H9 (cell line): ENCODE measurements around the gene NDUFS3. TPM values are rescaled to one million over a fixed set of nuclear protein-coding genes. Genes with fewer than 3 reads are reported as not detected.

Experiments
- DNase-seq: peaks from one replicate; pipeline ENCODE4 v3.0.0-alpha.2; 2017
- H2AFZ ChIP-seq: one replicate; pipeline ENCODE4 v1.6.1; 2013; ENCODE audit warnings: mild to moderate bottlenecking, low read length, control low read depth, moderate library complexity
- H2AK5ac ChIP-seq: 2 replicates; pipeline ENCODE4 v1.6.1; 2013; ENCODE audit warnings: low read length, control low read depth, mixed read lengths; ENCODE audit not compliant: insufficient read length
- H2BK120ac ChIP-seq: one replicate; pipeline ENCODE4 v1.6.1; 2013; ENCODE audit warnings: low read depth, mild to moderate bottlenecking, low read length, control low read depth, inconsistent platforms; ENCODE audit not compliant: poor library complexity, severe bottlenecking
- H2BK12ac ChIP-seq: 2 replicates; pipeline ENCODE4 v1.6.1; 2013; ENCODE audit warnings: low read length, control low read depth, mixed read lengths, low read depth; ENCODE audit not compliant: insufficient read length
- H2BK15ac ChIP-seq: 2 replicates; pipeline ENCODE4 v1.6.1; 2013; ENCODE audit warnings: low read depth, low read length, control low read depth
- H2BK20ac ChIP-seq: one replicate; pipeline ENCODE4 v1.6.1; 2013; ENCODE audit warnings: low read depth, mild to moderate bottlenecking, low read length, control low read depth, inconsistent platforms; ENCODE audit not compliant: poor library complexity, severe bottlenecking
- H2BK5ac ChIP-seq: 2 replicates; pipeline ENCODE4 v1.6.1; 2013; ENCODE audit warnings: low read length, control low read depth, mixed read lengths; ENCODE audit not compliant: insufficient read length
- H3K14ac ChIP-seq: 2 replicates; pipeline ENCODE4 v1.6.1; 2013; ENCODE audit warnings: low read length, control low read depth; ENCODE audit not compliant: insufficient read depth
- H3K18ac ChIP-seq: 2 replicates; pipeline ENCODE4 v1.6.1; 2013; ENCODE audit warnings: low read depth, mild to moderate bottlenecking, mixed read lengths, low read length, control low read depth; ENCODE audit not compliant: insufficient read length
- H3K23ac ChIP-seq: 2 replicates; pipeline ENCODE4 v1.6.1; 2013; ENCODE audit warnings: low read length, control low read depth, mixed read lengths, low read depth; ENCODE audit not compliant: insufficient read length
- H3K23me2 ChIP-seq: 2 replicates; pipeline ENCODE4 v1.6.1; 2013; ENCODE audit warnings: low read depth, mild to moderate bottlenecking, mixed read lengths, low read length, control low read depth; ENCODE audit not compliant: insufficient read length, poor library complexity, severe bottlenecking
- H3K27ac ChIP-seq: 2 replicates; pipeline ENCODE4 v1.5.1; 2013; ENCODE audit warnings: low read length, control low read depth, mixed read lengths, low read depth; ENCODE audit not compliant: insufficient read length
- H3K27me3 ChIP-seq: 2 replicates; pipeline ENCODE4 v1.6.1; 2013; ENCODE audit warnings: low read length, control low read depth, inconsistent platforms; ENCODE audit not compliant: insufficient read depth
- H3K4ac ChIP-seq: 2 replicates; pipeline ENCODE4 v1.6.1; 2013; ENCODE audit warnings: low read depth, mild to moderate bottlenecking, control low read depth, inconsistent platforms, low read length, moderate library complexity
- H3K4me1 ChIP-seq: 2 replicates; pipeline ENCODE4 v1.6.1; 2013; ENCODE audit warnings: low read length, control low read depth, inconsistent platforms; ENCODE audit not compliant: insufficient read depth
- H3K4me2 ChIP-seq: 2 replicates; pipeline ENCODE4 v1.6.1; 2013; ENCODE audit warnings: low read length, control low read depth, mixed read lengths; ENCODE audit not compliant: insufficient read length, insufficient read depth
- H3K56ac ChIP-seq: 2 replicates; pipeline ENCODE4 v1.6.1; 2013; ENCODE audit warnings: low read depth, mild to moderate bottlenecking, mixed read lengths, low read length, control low read depth; ENCODE audit not compliant: insufficient read length
- H3K79me1 ChIP-seq: 2 replicates; pipeline ENCODE4 v1.6.1; 2013; ENCODE audit warnings: low read depth, mild to moderate bottlenecking, moderate library complexity, low read length, control low read depth, inconsistent platforms; ENCODE audit not compliant: insufficient read depth, poor library complexity, severe bottlenecking
- H3K79me2 ChIP-seq: 2 replicates; pipeline ENCODE4 v1.6.1; 2013; ENCODE audit warnings: low read length, control low read depth, inconsistent platforms; ENCODE audit not compliant: insufficient read depth
- H3K9ac ChIP-seq: 2 replicates; pipeline ENCODE4 v1.6.1; 2013; ENCODE audit warnings: low read length, control low read depth, mixed read lengths; ENCODE audit not compliant: insufficient read length; ENCODE audit errors: extremely low read depth
- H3K9me3 ChIP-seq: one replicate; pipeline ENCODE4 v1.6.1; 2013; ENCODE audit warnings: low read depth, low read length, inconsistent platforms; ENCODE audit not compliant: control insufficient read depth
- H3T11ph ChIP-seq: one replicate; pipeline ENCODE4 v1.6.1; 2013; ENCODE audit warnings: mild to moderate bottlenecking, low read length, control low read depth, inconsistent platforms
- H4K20me1 ChIP-seq: one replicate; pipeline ENCODE4 v1.6.1; 2013; ENCODE audit not compliant: control insufficient read depth, insufficient read length, insufficient read depth
- H4K5ac ChIP-seq: 2 replicates; pipeline ENCODE4 v1.6.1; 2013; ENCODE audit warnings: low read depth, mild to moderate bottlenecking, mixed read lengths, low read length, control low read depth; ENCODE audit not compliant: insufficient read length
- H4K8ac ChIP-seq: replicated peaks from 2 replicates; pipeline ENCODE4 v1.6.1; 2013; ENCODE audit warnings: low read length, control low read depth, mixed read lengths, low read depth; ENCODE audit not compliant: insufficient read length
- H4K91ac ChIP-seq: 2 replicates; pipeline ENCODE4 v1.6.1; 2013; ENCODE audit warnings: low read depth, mild to moderate bottlenecking, moderate library complexity, mixed read lengths, low read length, control low read depth; ENCODE audit not compliant: insufficient read length
- H3K27ac Mint-ChIP-seq, 3 experiments: 2 replicates in 2 of 3; 3 replicates in 1 of 3; pipeline ENCODE4 v1.8.0; 2020 to 2021; ENCODE audit warnings: mixed read lengths in 3 of 3, mild to moderate bottlenecking in 1 of 3, moderate library complexity in 1 of 3
- H3K27me3 Mint-ChIP-seq: 2 replicates; pipeline ENCODE4 v1.8.0; 2021; ENCODE audit warnings: low read depth, mild to moderate bottlenecking, moderate library complexity, mixed read lengths
- H3K36me3 Mint-ChIP-seq, 3 experiments: 2 replicates in 2 of 3; 3 replicates in 1 of 3; pipeline ENCODE4 v1.8.0; 2020 to 2021; ENCODE audit warnings: low read depth in 3 of 3, mixed read lengths in 3 of 3; ENCODE audit not compliant: insufficient read depth in 1 of 3
- H3K4me1 Mint-ChIP-seq, 2 experiments: 2 replicates each; pipeline ENCODE4 v1.8.0; 2020; ENCODE audit warnings: mixed read lengths in 2 of 2
- H3K4me3 Mint-ChIP-seq, 2 experiments: 2 replicates in 1 of 2; 3 replicates in 1 of 2; pipeline ENCODE4 v1.8.0; 2020 to 2021; ENCODE audit warnings: mild to moderate bottlenecking in 2 of 2, mixed read lengths in 2 of 2, moderate library complexity in 1 of 2
- H3K9me3 Mint-ChIP-seq, 2 experiments: 2 replicates in 1 of 2; 3 replicates in 1 of 2; pipeline ENCODE4 v1.8.0; 2020; ENCODE audit warnings: mild to moderate bottlenecking in 2 of 2, mixed read lengths in 2 of 2, moderate library complexity in 1 of 2
- CTCF ChIP-seq: fragments of 200-600 bp; sonication (generic); conservative IDR thresholded peaks from 3 replicates; pipeline ENCODE4 v1.8.0; 2021; ENCODE audit warnings: antibody characterized with exemption, mild to moderate bottlenecking
- WGBS: extraction: QIAGEN DNeasy Blood & Tissue Kit; methylation state at CpG from one replicate; pipeline ENCODE4 v1.1.7; 2013; ENCODE audit warnings: missing lambda C conversion rate, low lambda C conversion rate, mixed read lengths; ENCODE audit not compliant: insufficient read length; ENCODE audit errors: extremely low coverage; 5-methylcytosine and 5-hydroxymethylcytosine counted together
- total RNA-seq: library from RNA; stranded (reverse); gene quantifications from 2 replicates; pipeline ENCODE4 v1.2.1, GENCODE V29; 2021

NDUFS3 gene
- total RNA-seq, 1 experiment from 2014 or later = 144 TPM

DNA sequence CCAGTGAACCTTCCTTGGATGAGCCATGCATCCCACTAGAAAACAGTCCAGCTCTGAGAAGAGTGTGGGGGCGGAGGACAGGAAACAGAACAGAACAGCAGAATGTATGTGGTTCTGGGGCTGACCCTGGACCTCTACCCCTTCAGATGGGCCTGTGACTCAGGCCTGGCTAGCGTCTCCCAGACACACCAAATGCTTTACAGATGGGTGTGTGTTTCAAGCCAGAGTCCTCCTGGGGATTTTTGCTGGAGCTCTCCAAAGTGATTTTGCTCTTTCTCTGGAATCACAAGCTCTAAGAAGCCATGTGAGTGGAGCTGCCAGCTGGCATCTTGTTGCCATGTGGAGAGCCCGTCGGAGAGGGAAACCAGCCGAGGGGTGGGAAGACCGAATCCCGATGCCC lies 28.5 kb downstream of the NDUFS3 start:
- H3K18ac ChIP-seq = no peak overlapping the region
- H2BK20ac ChIP-seq = no peak overlapping the region
- no peak overlapping the region for H3T11ph ChIP-seq
- H2BK12ac ChIP-seq = no peak overlapping the region
- H2AFZ ChIP-seq = no peak overlapping the region
- H2BK15ac ChIP-seq = no peak overlapping the region
- H3K36me3 Mint-ChIP-seq = peaks cover 0 to 4% (median 2%) of the 10 kb centered on the region in 3 experiments; a peak in 2 of 7 replicates
- H4K8ac ChIP-seq = no peak overlapping the region
- no peak overlapping the region for H3K23ac ChIP-seq
- H3K9me3 ChIP-seq = no peaks in the 10 kb centered on the region
- H3K27me3 Mint-ChIP-seq = no peaks in the 10 kb centered on the region
- no peak overlapping the region for H3K4ac ChIP-seq
- no peak overlapping the region for H3K14ac ChIP-seq
- no peak for DNase-seq
- WGBS = no CpG with 5 or more reads among the region's 7 CpGs
- H3K56ac ChIP-seq = no peak overlapping the region
- no peak overlapping the region for H4K91ac ChIP-seq
- TF ChIP-seq CTCF = no peak
- no peak overlapping the region for H3K27ac ChIP-seq
- no peaks in the 10 kb centered on the region for H3K4me1 ChIP-seq
- H4K5ac ChIP-seq = no peak overlapping the region
- no peaks in the 10 kb centered on the region for H3K4me1 Mint-ChIP-seq
- H3K4me2 ChIP-seq = no peak overlapping the region
- no peak overlapping the region for H2AK5ac ChIP-seq
- no peak overlapping the region for H2BK5ac ChIP-seq
- H4K20me1 ChIP-seq = no peaks in the 10 kb centered on the region
- no peaks in the 10 kb centered on the region for H3K9me3 Mint-ChIP-seq
- H3K27me3 ChIP-seq = no peaks in the 10 kb centered on the region
- H3K79me2 ChIP-seq = no peaks in the 10 kb centered on the region
- H2BK120ac ChIP-seq = no peak overlapping the region
- H3K23me2 ChIP-seq = no peaks in the 10 kb centered on the region
- H3K79me1 ChIP-seq = no peaks in the 10 kb centered on the region
- no peak overlapping the region for H3K9ac ChIP-seq
- H3K27ac Mint-ChIP-seq = no peak overlapping the region
- H3K4me3 Mint-ChIP-seq = no peak overlapping the region
